HEK293T (cell line): ENCODE measurements around the gene KRT7.

ENCODE experiments used
- BHLHE40 ChIP-seq: fragments of 450-650 bp; IDR thresholded peaks from 2 replicates; pipeline ENCODE4 v1.6.1; 2016; ENCODE audit warnings: mild to moderate bottlenecking, moderate library complexity, borderline replicate concordance
- CTBP1 ChIP-seq: fragments of 450-650 bp; IDR thresholded peaks from 2 replicates; pipeline ENCODE4 v1.6.1; 2016; ENCODE audit warnings: borderline replicate concordance
- ELF4 ChIP-seq: fragments of 450-650 bp; IDR thresholded peaks from 2 replicates; pipeline ENCODE4 v1.6.1; 2017; ENCODE audit warnings: antibody characterized with exemption
- FOXA1 ChIP-seq: fragments of 450-650 bp; IDR thresholded peaks from 2 replicates; pipeline ENCODE4 v1.6.1; 2016; ENCODE audit warnings: mild to moderate bottlenecking
- FOXK2 ChIP-seq: fragments of 450-650 bp; IDR thresholded peaks from 2 replicates; pipeline ENCODE4 v1.6.1; 2016; ENCODE audit warnings: mild to moderate bottlenecking
- FOXM1 ChIP-seq: fragments of 450-650 bp; IDR thresholded peaks from 2 replicates; pipeline ENCODE4 v1.6.1; 2017; ENCODE audit warnings: mild to moderate bottlenecking, borderline replicate concordance
- L3MBTL2 ChIP-seq: fragments of 450-650 bp; conservative IDR thresholded peaks from 2 replicates; pipeline ENCODE4 v1.6.1; 2016; ENCODE audit warnings: mild to moderate bottlenecking
- LEF1 ChIP-seq: fragments of 450-650 bp; IDR thresholded peaks from 2 replicates; pipeline ENCODE4 v1.6.1; 2017; ENCODE audit warnings: mild to moderate bottlenecking, borderline replicate concordance
- PKNOX1 ChIP-seq: fragments of 450-650 bp; IDR thresholded peaks from 2 replicates; pipeline ENCODE4 v1.6.1; 2016
- SP1 ChIP-seq: fragments of 450-650 bp; IDR thresholded peaks from 2 replicates; pipeline ENCODE4 v1.6.1; 2017
- SUZ12 ChIP-seq: fragments of 450-650 bp; IDR thresholded peaks from 2 replicates; pipeline ENCODE4 v1.6.1; 2016; ENCODE audit warnings: mild to moderate bottlenecking
- ZNF384 ChIP-seq: fragments of 450-650 bp; IDR thresholded peaks from 2 replicates; pipeline ENCODE4 v1.6.1; 2016

DNA sequence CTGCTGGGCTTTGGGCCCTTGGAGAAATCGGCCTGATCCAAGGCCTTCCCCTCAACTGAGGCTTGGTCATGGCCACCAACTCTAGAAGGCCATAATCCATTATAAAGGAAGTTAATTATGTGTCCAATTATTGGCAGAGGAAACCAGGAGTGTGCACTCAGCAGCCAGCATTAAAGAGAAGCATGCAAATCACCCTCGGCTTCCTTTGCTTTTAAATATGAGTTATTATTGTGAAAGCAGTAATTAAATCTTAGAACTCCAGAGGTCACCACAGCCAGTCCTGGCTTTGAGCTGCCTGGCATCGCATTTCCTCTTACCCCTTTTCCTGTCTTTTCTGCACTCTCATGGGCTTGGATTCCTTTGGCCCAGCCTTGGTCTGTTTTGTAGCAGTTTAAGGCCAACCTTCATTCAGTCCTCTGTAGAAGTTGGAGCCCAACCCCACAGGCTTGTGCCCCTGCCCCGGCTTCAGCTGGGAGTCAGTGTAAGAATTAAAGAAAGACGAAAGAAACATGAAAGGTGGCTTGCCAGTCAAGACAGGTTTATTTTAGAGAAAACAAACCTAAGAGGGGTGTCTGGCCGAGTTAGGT, 26.7 kb downstream of the KRT7 start:
- TF ChIP-seq FOXM1 = no peak
- TF ChIP-seq LEF1 = no peak
- no peak for TF ChIP-seq PKNOX1
- TF ChIP-seq SP1 = no peak
- TF ChIP-seq FOXK2 = no peak
- no peak for TF ChIP-seq ZNF384
- no peak for TF ChIP-seq CTBP1
- no peak for TF ChIP-seq FOXA1
- no peak for TF ChIP-seq SUZ12
- no peak for TF ChIP-seq L3MBTL2
- no peak for TF ChIP-seq ELF4
- no peak for TF ChIP-seq BHLHE40
